ENCODE measurements around the gene ASPHD2. TPM values are rescaled to one million over a fixed set of nuclear protein-coding genes. Genes with fewer than 3 reads are reported as not detected.

ASPHD2 gene
- total and polyA plus RNA-seq, 11 donors = 0.07 to 1.5 (median 0.14) TPM; not detected in 2

- intact Hi-C loops (cut with DNase I) = no loop called here
Observed at GRCh38 chr22:26443901-26444690, 15.0 kb downstream of the ASPHD2 start.

GRCh38 chr22:26444777-26445176 is 15.7 kb downstream of the ASPHD2 start:
- Histone ChIP-seq H3K4me3 (no peak overlapping the region), H3K4me1 (peaks cover 0 to 8% (median 0%) of the 10 kb centered on the region in 12 donors), H3K9me3 (no peaks in the 10 kb centered on the region), H3K27me3 (no peaks in the 10 kb centered on the region), H3K27ac (no peak overlapping the region), H3K36me3 (no peaks in the 10 kb centered on the region)
- ATAC-seq (no peak), DNase-seq (no peak)
- TF ChIP-seq POLR2A (IDR thresholded peaks at IDR 0.05) (no peak), CTCF (IDR thresholded peaks at IDR 0.05) (no peak)
- 86 to 96% (median 90%) methylated on average over 8 of the region's 8 CpGs for WGBS, 4 donors
- intact Hi-C loops (cut with DNase I) = no loop called here

More at GRCh38 chr22:26443901-26444690, 15.0 kb downstream of the ASPHD2 start:
- no peak for DNase-seq
- WGBS, 4 donors = 84 to 86% (median 84%) methylated on average over 16 of the region's 16 CpGs
- Histone ChIP-seq H3K9me3 (no peaks in the 10 kb centered on the region), H3K27ac (no peak overlapping the region), H3K4me1 (peaks cover 0 to 8% (median 0%) of the 10 kb centered on the region in 12 donors), H3K27me3 (no peaks in the 10 kb centered on the region), H3K4me3 (no peak overlapping the region), H3K36me3 (no peaks in the 10 kb centered on the region)
- TF ChIP-seq CTCF (IDR thresholded peaks at IDR 0.05) (no peak), POLR2A (IDR thresholded peaks at IDR 0.05) (no peak)
- ATAC-seq = no peak

- Histone ChIP-seq H3K4me3 (no peak overlapping the region), H3K9me3 (no peaks in the 10 kb centered on the region), H3K4me1 (peaks cover 0 to 8% (median 0%) of the 10 kb centered on the region in 12 donors), H3K27me3 (no peaks in the 10 kb centered on the region), H3K27ac (no peak overlapping the region), H3K36me3 (peaks cover 0 to 7% (median 1%) of the 10 kb centered on the region in 9 donors)
- ATAC-seq (no peak), DNase-seq (no peak)
- intact Hi-C loops (cut with DNase I) = no loop called here
- TF ChIP-seq POLR2A (IDR thresholded peaks at IDR 0.05) (no peak), CTCF (IDR thresholded peaks at IDR 0.05) (no peak)
- WGBS, 4 donors = 77 to 84% (median 81%) methylated on average over 15 of the region's 15 CpGs
Observed at GRCh38 chr22:26445577-26446275, 16.7 kb downstream of the ASPHD2 start.

- H3K27me3 ChIP-seq = no peaks in the 10 kb centered on the region
- intact Hi-C loops (cut with DNase I) = no loop called here
- H3K4me3 ChIP-seq = no peak overlapping the region
- peaks cover 0 to 18% (median 11%) of the 10 kb centered on the region in 9 donors for H3K36me3 ChIP-seq
- no peak for DNase-seq
- no peaks in the 10 kb centered on the region for H3K9me3 ChIP-seq
- H3K27ac ChIP-seq = peak overlapping the region in 1 of 12 donors; percentile 47
- TF ChIP-seq CTCF (IDR thresholded peaks at IDR 0.05) = no peak
- TF ChIP-seq POLR2A (IDR thresholded peaks at IDR 0.05) = no peak
- H3K4me1 ChIP-seq = peaks cover 0 to 8% (median 0%) of the 10 kb centered on the region in 12 donors
- no peak for ATAC-seq
- WGBS, 4 donors = 86 to 90% (median 88%) methylated on average over 17 of the region's 17 CpGs
Observed at GRCh38 chr22:26446808-26447515, 17.9 kb downstream of the ASPHD2 start.
